ENCODE measurements around the gene SERPIND1. TPM values are rescaled to one million over a fixed set of nuclear protein-coding genes. Genes with fewer than 3 reads are reported as not detected.

Gene SERPIND1
- total RNA-seq, 5 donors from 2014 or later (not counting 1 experiment from before 2014, with no cell fraction given) = 0.16 to 0.30 (median 0.26) TPM; not detected in 2

DNA sequence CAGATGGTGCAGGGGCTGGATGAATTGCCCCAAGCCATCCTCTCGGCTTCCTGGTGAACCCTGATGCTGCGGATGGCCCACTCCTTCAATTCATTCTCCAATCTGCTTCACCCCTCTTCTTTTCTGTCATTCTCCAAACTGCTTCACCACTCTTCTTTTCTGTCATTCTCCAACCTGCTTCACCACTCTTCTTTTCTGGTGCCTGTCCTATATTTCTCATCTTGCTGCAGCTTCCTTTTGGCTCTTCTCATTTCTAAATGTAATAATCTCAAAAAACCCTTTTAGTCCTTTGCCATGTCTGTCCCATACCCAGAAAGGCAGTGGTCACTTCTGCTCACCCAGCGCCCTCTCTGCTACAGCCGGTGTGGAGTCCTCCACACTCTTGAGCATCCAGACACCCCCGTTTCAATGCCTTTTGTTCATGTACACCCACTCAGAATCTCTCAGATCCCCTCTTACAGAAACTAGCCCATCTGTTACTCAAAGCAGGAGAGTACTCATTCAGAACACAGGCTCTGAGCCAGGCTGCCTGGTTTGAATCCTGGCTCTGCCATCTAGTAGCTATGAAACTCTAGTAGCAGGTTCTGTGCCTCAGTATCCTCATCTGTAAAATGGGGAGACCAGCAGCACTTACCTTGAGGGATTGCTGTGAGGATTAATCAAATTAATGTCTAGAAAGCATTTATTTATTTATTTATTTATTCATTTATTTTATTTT lies 14.9 kb downstream of the SERPIND1 start:
- H3K36me3 ChIP-seq (ENCODE audit: control insufficient read depth in 2 of 2, extremely low read depth in 1 of 2, insufficient read depth in 1 of 2, low read length in 1 of 2) = peaks cover 15 to 48% of the 10 kb centered on the region in 2 donors
- ChIA-PET POLR2A (no interaction called here), CTCF (no interaction called here)
- peaks cover 0 to 5% (median 1%) of the 10 kb centered on the region in 3 donors for H3K4me1 Mint-ChIP-seq
- DNase-seq (no peak), ATAC-seq (replicated peaks in 1 of 4) (no peak)
- H3K27me3 Mint-ChIP-seq = no peaks in the 10 kb centered on the region
- no peak overlapping the region for H3K4me3 Mint-ChIP-seq
- 88% methylated on average over 4 of the region's 5 CpGs for WGBS (ENCODE audit: insufficient coverage)
- peaks cover 48% of the 10 kb centered on the region for H3K36me3 Mint-ChIP-seq
- no peaks in the 10 kb centered on the region for H3K9me3 Mint-ChIP-seq
- H3K4me3 ChIP-seq (ENCODE audit: control insufficient read depth in 1 of 2, extremely low read depth in 1 of 2, low read length in 1 of 2) = no peak overlapping the region
- H3K9me3 ChIP-seq = no peaks in the 10 kb centered on the region
- no peaks in the 10 kb centered on the region for H3K27me3 ChIP-seq (replicated peaks in 1 of 2; ENCODE audit: control insufficient read depth in 2 of 2, extremely low read depth in 1 of 2, insufficient read depth in 2 of 2, low read length in 1 of 2)
- H3K27ac Mint-ChIP-seq = peak overlapping the region in 1 of 2 donors; percentile 2
- H3K4me1 ChIP-seq (ENCODE audit: control insufficient read depth in 1 of 2, extremely low read depth in 1 of 2, insufficient read depth in 2 of 2, low read length in 2 of 2) = peaks cover 0 to 2% of the 10 kb centered on the region in 2 experiments
- H3K27ac ChIP-seq (ENCODE audit: low read length) = no peak overlapping the region

DNA sequence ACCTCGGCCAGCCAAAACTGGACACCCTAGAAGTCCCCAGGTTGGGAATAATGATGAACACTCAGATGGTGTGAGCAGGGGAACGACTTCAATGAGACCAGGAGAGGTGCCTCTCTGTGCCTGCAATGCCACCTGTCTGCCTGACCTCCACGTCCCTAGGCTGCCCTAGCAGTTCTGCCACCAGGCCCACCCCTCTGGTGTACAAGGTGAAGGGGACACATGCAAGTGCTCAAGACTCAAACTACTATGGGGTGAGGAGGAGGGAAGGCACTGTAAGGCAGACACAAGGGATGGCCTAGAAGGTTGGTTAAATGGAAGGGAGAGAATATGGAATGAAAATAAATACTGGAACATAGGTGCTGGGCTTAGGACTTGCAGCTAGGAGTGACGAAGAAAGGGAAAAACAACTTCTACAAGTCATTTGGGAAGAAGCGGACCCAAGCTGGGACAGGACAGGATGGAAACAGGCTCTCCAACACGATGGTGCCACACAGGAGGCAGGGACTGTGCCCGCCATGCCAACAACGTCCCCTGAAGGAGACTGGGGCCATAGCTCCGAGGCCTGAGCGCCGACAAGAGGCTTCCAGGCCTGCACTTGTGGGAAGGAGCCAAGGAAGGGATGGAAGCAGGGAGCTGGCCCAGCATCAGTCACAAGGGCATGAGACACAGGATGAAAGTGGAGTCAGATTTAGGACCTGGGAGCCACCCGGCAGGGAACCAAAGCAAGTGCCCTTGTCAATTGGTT lies 18.5 kb downstream of the SERPIND1 start:
- Mint-ChIP-seq H3K36me3 (peaks cover 64% of the 10 kb centered on the region), H3K9me3 (no peaks in the 10 kb centered on the region), H3K27me3 (no peaks in the 10 kb centered on the region), H3K4me1 (no peaks in the 10 kb centered on the region), H3K4me3 (no peak overlapping the region), H3K27ac (peak overlapping the region in 1 of 2 donors; percentile 6)
- H3K4me1 ChIP-seq (ENCODE audit: control insufficient read depth in 1 of 2, extremely low read depth in 1 of 2, insufficient read depth in 2 of 2, low read length in 2 of 2) = no peaks in the 10 kb centered on the region
- DNase-seq = no peak
- ChIA-PET CTCF (interaction anchor here in 1 of 2 donors (1.4 kb wide), 1 partner anchor 8 kb away, joined by 4 read pairs; no protein-coding TSS in a partner anchor), POLR2A (no interaction called here)
- WGBS (ENCODE audit: insufficient coverage) = 97% methylated on average over 10 of the region's 12 CpGs
- no peak for ATAC-seq (replicated peaks in 1 of 4)
- H3K9me3 ChIP-seq = no peaks in the 10 kb centered on the region
- no peak overlapping the region for H3K27ac ChIP-seq (ENCODE audit: low read length)
- no peaks in the 10 kb centered on the region for H3K27me3 ChIP-seq (replicated peaks in 1 of 2; ENCODE audit: control insufficient read depth in 2 of 2, extremely low read depth in 1 of 2, insufficient read depth in 2 of 2, low read length in 1 of 2)
- H3K36me3 ChIP-seq (ENCODE audit: control insufficient read depth in 2 of 2, extremely low read depth in 1 of 2, insufficient read depth in 1 of 2, low read length in 1 of 2) = peaks cover 21 to 72% of the 10 kb centered on the region in 2 donors
- no peak overlapping the region for H3K4me3 ChIP-seq (ENCODE audit: control insufficient read depth in 1 of 2, extremely low read depth in 1 of 2, low read length in 1 of 2)

DNA sequence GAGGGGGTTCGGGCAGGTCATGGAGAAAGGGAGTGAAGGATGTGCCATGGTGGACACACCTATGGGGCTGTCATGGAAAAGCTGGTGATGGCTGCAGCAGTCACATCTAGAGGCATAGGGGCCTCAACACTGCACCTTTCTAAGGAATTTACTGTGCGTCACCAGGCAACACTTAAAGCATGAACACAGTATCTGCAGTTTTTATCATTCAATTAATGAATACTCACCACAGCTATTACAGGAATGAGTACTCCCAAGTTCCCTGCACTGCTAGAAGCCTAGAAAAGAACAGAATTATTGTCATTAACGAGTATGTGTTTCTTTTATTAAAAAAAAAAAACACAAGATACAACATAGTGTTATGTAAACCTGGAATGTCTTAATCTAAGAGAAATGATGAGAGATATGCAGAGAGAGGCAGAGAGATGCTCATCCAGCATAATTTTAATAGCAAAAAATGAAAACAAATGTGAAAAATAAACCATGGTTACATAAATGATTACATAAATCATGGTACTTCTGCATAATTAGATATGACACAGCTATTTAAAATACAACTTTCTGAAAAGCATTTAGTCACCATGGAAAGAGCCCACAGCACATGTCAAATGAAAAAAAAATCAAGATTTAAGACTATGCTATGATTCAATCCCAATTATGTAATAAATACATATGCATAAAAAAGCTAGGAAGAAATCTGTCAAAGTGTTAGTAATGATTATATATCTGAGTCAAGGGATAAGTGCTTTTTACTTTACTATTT lies 19.2 kb downstream of the SERPIND1 start:
- Histone ChIP-seq H3K36me3 (ENCODE audit: control insufficient read depth in 2 of 2, extremely low read depth in 1 of 2, insufficient read depth in 1 of 2, low read length in 1 of 2) (peaks cover 21 to 72% of the 10 kb centered on the region in 2 donors), H3K27me3 (replicated peaks in 1 of 2; ENCODE audit: control insufficient read depth in 2 of 2, extremely low read depth in 1 of 2, insufficient read depth in 2 of 2, low read length in 1 of 2) (no peaks in the 10 kb centered on the region), H3K4me3 (ENCODE audit: control insufficient read depth in 1 of 2, extremely low read depth in 1 of 2, low read length in 1 of 2) (no peak overlapping the region), H3K4me1 (ENCODE audit: control insufficient read depth in 1 of 2, extremely low read depth in 1 of 2, insufficient read depth in 2 of 2, low read length in 2 of 2) (no peaks in the 10 kb centered on the region), H3K9me3 (no peaks in the 10 kb centered on the region), H3K27ac (ENCODE audit: low read length) (no peak overlapping the region)
- DNase-seq (no peak), ATAC-seq (replicated peaks in 1 of 4) (no peak)
- no peak overlapping the region for H3K27ac Mint-ChIP-seq
- H3K4me3 Mint-ChIP-seq = no peak overlapping the region
- no peaks in the 10 kb centered on the region for H3K9me3 Mint-ChIP-seq
- H3K4me1 Mint-ChIP-seq = no peaks in the 10 kb centered on the region
- 100% methylated on average over 2 of the region's 3 CpGs for WGBS (ENCODE audit: insufficient coverage)
- ChIA-PET POLR2A (no interaction called here), CTCF (interaction anchor here in 1 of 2 donors (1.4 kb wide), 1 partner anchor 9 kb away, joined by 4 read pairs; no protein-coding TSS in a partner anchor)
- peaks cover 64% of the 10 kb centered on the region for H3K36me3 Mint-ChIP-seq
- no peaks in the 10 kb centered on the region for H3K27me3 Mint-ChIP-seq

DNA sequence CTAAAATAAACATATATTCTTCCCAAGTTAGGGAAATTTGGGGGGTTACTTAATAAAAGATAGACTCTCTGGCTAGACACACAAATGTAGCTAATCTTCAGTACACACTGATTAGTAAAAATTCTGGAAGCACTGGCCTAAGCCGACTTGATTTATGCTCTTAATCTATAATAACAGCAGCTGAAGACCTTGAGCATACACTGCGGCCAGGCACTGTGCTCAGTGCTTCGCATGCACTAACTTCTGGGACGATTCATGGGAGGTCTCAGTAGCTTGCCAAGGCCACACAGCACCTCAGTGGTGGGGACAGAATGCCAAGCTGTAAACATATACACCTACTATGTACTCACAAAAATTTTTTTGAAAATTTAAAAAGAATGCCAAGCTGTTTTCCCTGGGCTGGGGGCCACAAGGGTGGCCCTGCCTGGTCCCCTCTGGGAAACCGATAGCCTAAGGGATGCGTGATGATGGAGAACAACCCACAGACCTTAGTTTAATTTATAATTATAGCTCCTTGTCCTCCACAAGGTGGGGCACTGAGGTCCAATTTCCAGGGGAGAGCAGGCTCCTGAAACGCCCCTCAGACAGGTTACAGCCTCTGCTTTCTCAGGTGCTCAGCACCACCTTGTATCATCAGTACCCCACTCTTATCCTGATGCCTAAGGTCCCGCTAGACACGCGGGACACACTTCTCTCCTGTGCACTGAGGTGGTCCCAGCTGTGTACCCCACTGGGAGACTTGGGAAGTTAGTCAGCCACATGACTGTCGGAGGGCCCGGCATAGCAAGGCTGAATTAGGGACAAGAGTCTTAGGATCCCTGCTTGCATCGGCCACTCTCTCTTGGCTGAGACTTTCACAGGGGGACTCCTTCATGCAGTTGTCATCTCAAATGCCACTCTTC lies 20.1 kb downstream of the SERPIND1 start:
- CTCF ChIA-PET = interaction anchor here in 1 of 2 donors (1.4 kb wide), 1 partner anchor 10 kb away, joined by 4 read pairs; no protein-coding TSS in a partner anchor
- ATAC-seq (replicated peaks in 1 of 4) = no peak
- Histone ChIP-seq H3K9me3 (no peaks in the 10 kb centered on the region), H3K4me1 (ENCODE audit: control insufficient read depth in 1 of 2, extremely low read depth in 1 of 2, insufficient read depth in 2 of 2, low read length in 2 of 2) (no peaks in the 10 kb centered on the region), H3K36me3 (ENCODE audit: control insufficient read depth in 2 of 2, extremely low read depth in 1 of 2, insufficient read depth in 1 of 2, low read length in 1 of 2) (peaks cover 23 to 72% of the 10 kb centered on the region in 2 donors), H3K27ac (ENCODE audit: low read length) (no peak overlapping the region), H3K27me3 (replicated peaks in 1 of 2; ENCODE audit: control insufficient read depth in 2 of 2, extremely low read depth in 1 of 2, insufficient read depth in 2 of 2, low read length in 1 of 2) (no peaks in the 10 kb centered on the region), H3K4me3 (ENCODE audit: control insufficient read depth in 1 of 2, extremely low read depth in 1 of 2, low read length in 1 of 2) (no peak overlapping the region)
- Mint-ChIP-seq H3K27ac (no peak overlapping the region), H3K4me3 (no peak overlapping the region), H3K4me1 (no peaks in the 10 kb centered on the region), H3K36me3 (peaks cover 66% of the 10 kb centered on the region), H3K9me3 (no peaks in the 10 kb centered on the region), H3K27me3 (no peaks in the 10 kb centered on the region)
- DNase-seq = no peak
- POLR2A ChIA-PET = no interaction called here
- 96% methylated on average over 9 of the region's 13 CpGs for WGBS (ENCODE audit: insufficient coverage)

DNA sequence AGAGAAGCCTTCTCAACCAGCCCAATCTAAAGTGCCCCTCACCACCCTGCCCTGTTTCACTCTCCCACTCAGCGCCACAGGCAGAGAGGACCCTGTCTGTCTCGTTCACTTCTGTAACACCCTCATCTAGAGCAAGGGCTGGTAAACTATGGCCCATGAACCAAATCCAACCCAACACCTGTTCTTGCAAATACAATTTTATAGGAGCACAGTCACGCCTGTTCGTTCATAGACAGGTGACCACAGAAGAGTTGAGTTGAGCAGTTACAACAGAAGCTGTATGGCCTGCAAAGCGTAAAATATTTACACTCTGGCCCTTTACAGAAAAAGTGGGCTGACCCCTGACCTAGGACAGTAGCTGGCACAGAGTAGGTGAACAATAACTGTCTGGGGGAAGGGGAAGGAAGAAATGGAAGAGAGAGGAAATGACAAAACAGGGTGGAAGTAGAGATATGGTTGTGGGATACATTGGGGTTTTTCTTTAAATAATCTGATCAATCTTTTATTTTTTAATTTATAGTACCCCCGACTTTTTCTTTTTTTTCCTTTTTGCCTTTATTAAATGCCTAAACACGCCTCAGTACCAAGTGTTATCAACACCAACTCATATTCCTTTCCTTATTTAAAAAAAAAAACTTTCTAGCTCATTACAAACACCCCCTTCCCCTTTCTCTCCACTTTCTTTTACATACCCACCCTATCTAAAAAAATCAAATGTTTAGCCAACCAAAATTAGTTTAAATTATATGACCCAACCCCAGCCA lies 20.9 kb downstream of the SERPIND1 start:
- Mint-ChIP-seq H3K27me3 (no peaks in the 10 kb centered on the region), H3K27ac (no peak overlapping the region), H3K4me3 (no peak overlapping the region), H3K36me3 (peaks cover 74% of the 10 kb centered on the region), H3K4me1 (no peaks in the 10 kb centered on the region), H3K9me3 (no peaks in the 10 kb centered on the region)
- H3K4me1 ChIP-seq (ENCODE audit: control insufficient read depth in 1 of 2, extremely low read depth in 1 of 2, insufficient read depth in 2 of 2, low read length in 2 of 2) = no peaks in the 10 kb centered on the region
- ChIA-PET POLR2A (no interaction called here), CTCF (interaction anchor here in 1 of 2 donors (0.7 kb wide), 1 partner anchor 51 kb away, joined by 3 read pairs; no protein-coding TSS in a partner anchor)
- H3K27me3 ChIP-seq (replicated peaks in 1 of 2; ENCODE audit: control insufficient read depth in 2 of 2, extremely low read depth in 1 of 2, insufficient read depth in 2 of 2, low read length in 1 of 2) = no peaks in the 10 kb centered on the region
- ATAC-seq (replicated peaks in 1 of 4) (no peak), DNase-seq (no peak)
- H3K4me3 ChIP-seq (ENCODE audit: control insufficient read depth in 1 of 2, extremely low read depth in 1 of 2, low read length in 1 of 2) = no peak overlapping the region
- H3K36me3 ChIP-seq (ENCODE audit: control insufficient read depth in 2 of 2, extremely low read depth in 1 of 2, insufficient read depth in 1 of 2, low read length in 1 of 2) = peaks cover 26 to 76% of the 10 kb centered on the region in 2 donors
- no peaks in the 10 kb centered on the region for H3K9me3 ChIP-seq
- no peak overlapping the region for H3K27ac ChIP-seq (ENCODE audit: low read length)
- 91% methylated on average over 7 of the region's 7 CpGs for WGBS (ENCODE audit: insufficient coverage)

Data from T-cell (primary cell).